Eye (tissue), 1 donor: Measurements from ENCODE around the gene GATM.
A peak's percentile ranks its signal among the peaks of the same experiment; 100 is the strongest.
"Not testable (repeated sequence)": the region's sequence is repeated elsewhere in the genome, so short reads cannot be mapped to it uniquely, and the experiment has no call there.

Source experiments
- DNase-seq: peaks from one replicate; pipeline ENCODE4 v3.0.0-alpha.2; 2015

Gene GATM

DNA sequence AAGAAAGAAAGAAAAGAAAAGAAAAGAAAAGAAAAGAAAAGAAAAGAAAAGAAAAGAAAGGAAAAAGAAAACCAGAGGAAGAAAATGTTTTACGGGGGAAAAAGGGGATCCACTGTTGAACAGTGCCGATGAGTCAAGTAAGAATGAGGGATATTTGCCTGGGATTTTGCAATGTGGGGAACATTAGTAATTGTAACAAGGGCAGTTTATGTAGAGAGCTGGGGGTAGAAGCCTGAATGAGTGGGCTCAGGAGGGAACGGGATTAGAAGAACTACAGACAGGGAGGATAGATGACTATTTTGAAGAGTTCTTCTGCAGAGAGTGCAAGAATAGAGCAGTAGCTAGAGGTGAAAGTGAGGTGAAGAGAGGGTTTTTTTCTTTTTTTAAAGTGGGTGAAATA lies 28.7 kb downstream of the GATM start:
- DNase-seq: no peak

DNA sequence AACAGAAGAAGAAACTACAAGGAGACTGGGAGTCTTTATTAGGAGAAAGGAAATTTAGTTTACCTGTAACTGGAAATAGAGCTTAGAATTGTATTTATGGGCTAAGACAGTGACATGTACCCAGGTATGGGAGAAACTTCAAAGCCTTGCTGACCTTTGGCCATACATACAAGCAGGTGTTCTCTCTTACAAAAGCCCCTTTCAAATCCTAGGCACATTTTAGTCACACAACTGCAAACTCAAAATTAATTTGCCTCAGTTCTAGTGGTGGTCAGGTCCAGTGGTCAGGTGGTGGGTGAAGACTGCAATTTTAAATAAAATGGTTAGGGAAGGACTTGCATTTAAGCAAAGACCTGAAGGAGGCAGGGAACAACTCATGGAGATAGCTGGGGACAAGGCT lies 30.4 kb downstream of the GATM start:
- no peak for DNase-seq

DNA sequence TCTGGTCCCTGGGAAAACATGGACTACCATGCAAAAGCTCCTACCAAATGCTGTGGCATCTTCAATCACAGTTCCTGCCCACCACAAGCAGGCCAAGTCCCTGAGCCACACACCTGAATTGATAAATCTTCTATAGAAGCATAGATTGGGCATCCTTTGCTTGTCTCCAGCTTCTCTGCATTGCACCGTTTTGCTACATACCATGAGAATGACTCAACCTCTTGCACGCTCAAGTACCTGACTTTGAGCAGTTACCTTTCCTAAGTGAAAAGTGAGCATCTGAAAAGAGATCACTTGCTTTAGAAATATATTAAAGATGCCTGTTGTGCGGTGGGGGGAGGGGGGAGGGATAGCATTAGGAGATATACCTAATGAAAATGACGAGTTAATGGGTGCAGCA lies 31.3 kb downstream of the GATM start:
- DNase-seq: no peak

DNA sequence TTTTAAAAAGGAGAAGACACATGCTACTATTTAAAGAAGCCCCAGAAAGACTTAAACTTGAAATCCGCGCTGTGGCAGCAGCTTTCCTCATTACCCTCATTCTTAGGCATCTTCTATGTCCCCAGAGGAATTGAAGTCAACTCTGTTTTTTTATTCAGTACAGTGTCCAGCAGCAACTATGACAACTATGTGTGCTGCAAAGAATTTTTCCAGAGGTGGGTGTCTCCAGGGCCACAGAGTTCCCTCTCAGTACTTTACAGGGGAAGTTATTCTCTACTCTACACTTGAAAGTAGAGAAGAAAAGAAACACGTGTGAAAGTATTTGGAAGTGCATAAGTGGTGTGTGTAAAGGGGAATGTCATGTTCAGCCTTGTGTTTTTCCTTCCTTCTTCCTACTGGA lies 32.0 kb downstream of the GATM start:
- DNase-seq: no peak

DNA sequence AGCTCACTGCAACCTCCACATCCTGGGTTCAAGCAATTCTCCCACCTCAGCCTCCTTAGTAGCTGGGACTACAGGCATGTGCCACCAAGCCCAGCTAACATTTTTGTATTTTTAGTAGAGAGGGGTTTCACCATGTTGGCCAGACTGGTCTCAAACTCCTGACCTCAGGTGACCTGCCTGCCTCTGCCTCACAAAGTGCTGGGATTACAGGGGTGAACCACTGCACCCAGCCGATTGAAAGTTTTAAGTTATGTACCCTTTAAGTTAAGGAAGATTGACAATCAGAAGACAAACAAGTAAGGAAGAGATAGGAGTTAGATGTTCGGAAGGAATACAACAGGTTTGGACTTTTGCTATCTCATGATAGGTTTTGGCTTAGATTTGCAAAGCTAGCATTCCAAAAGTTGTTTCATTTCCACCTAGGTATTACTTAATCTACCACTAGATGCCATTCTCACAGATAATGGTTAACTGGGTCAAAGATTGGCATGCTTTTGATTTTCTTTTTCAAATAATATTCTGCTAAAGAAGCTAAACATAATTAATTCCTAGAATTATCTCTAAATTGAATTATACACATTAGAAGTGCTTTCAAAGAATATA lies 35.0 kb downstream of the GATM start:
- no peak for DNase-seq

DNA sequence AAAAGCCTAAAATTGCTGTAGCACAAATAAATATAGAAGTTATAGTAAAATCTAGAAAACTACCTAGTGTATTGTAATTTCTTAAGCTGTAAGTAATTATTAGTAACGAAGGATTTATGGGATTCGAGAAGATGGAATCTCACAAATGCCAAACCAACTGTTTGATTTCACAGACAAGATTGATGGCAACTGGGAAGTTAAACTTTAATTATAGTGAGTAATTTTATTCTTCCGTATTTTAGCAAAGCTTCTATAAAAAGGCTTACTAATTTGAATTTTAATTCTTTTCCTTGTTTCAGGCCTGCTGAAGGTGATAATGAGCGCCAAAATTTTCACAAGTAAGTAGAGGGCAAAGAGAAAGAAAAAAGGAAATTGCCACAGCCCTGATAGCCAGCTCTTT lies 36.6 kb downstream of the GATM start:
- DNase-seq: no peak

DNA sequence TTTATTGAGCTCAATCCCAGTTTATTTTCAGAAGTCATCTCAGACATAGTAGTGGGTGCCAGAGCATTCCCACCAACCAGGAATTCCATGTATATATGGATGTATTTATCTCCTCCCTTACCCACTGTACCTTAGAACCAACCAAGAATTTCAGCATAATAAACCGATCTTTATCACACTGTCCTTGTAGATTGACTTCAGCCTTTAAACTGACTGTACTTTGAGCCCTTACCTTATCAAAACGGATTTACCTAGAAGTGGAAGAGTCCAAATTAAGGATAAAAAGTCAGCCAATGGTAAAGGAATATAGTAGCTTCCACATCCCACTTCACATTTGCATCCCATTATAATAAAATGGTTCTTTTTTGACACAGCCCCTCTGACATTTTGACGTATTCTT lies 37.9 kb downstream of the GATM start:
- DNase-seq: no peak

DNA sequence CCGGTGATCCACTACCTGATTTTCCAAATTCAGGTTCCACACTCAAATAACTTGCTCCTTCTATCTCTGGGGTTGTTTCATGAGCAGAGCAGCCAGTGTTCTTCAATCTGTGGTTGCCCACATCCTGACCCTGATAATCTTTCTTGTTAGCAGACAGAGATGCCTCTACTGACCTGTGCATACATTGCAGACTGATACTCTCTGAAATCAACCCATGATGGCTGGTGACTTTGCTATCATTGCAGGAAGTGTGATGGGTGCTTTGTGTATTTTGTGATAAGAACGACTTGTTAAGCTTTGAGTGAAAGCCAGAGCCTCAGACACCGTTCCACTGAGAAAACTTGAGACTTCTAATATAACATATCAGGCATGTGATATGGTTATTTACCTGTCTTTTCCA lies 39.9 kb downstream of the GATM start:
- DNase-seq: no peak

DNA sequence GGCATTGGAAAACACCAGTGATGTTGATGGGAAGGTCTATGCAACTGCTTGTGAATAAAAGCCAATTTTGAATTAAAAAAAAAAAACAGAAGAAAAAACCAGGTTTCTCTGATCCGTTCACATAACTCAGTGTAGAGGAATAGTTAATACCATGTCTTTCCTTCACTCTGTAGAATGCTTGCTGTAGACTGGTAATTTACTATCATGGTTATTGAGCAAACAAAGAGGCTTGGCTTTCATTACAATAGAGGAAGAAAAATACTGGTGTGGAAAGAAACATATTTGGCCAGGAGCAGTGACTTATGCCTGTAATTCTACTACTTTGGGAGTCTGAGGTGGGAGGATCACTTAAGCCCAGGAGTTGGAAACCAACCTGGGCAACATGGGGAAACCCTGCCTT lies 41.1 kb downstream of the GATM start:
- DNase-seq: no peak

DNA sequence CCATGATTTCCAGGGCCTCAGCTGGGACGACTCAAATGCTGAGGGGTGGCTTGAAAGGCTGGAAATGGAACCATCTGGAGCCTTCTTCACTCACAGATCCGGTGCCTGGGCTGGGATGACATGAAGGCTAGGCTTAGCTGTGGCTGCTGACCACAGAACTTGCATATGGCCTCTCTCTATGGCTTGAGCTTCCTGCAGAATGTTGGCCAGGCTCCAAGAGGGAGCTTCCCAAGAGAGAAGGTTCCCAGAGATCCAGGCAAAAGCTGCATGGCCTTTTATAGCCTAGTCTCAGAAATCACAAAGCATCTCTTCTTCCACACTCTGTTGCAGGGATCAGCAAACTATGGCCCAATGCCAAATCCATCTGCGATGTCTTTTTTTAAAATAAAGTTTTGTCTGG lies 44.8 kb downstream of the GATM start:
- DNase-seq: peak; percentile 44

DNA sequence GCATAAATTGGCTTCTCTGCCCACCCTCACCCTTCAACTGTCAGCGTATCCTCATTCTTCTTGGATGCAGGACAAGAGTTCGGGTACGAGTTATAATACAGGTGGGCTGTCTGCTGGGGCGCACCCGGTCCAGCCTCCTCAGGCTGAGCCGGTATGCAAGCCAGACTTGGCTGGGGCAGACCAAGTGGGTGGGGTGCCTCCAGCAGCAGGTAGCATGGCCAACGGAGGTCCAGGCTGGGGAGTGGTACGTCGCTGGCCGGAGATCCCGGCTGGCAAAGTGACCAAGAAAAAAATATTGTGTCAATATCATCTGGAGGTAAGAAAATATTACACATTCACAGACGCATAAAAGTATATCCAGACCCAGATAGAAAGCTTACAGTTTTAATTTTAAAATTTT lies 45.6 kb downstream of the GATM start:
- no peak for DNase-seq

DNA sequence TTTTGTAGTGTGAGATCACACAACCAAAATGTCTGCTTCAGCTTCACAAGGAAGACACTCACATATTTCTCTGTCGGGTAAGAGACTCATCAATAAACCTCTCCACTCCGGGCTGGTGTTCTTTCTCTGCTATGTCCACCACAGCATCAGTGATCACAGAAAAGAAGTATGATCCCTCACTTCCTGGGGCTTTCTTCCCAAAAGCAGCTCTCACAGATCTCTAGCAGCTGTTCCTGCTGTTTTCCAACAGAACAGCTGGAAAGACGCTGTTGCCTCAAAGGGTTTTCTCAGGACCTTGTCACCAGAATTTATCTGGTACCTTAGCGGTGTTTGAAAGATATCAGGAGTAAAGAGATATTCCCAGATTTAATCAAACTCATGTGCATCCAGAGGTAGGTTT lies 46.4 kb downstream of the GATM start:
- DNase-seq: peak; percentile 13

DNA sequence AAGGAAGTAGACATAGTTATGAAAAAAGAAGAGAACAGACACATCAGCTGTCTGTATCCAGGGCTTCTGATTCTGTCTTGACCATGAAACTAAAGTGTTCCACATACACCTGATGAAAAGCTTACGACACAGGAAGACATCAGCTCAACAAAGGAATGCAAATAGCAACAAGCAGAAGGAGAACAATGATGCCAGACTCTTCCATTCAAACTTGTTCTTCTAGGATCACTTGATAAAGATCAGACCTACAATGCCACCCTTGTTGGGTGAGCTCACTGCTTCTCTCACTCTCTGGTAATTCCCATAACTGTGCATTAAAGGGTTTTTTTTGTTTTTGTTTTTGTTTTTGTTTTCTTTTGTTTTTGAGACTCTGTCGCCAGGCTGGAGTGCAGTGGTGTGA lies 49.7 kb downstream of the GATM start:
- DNase-seq: no peak

DNA sequence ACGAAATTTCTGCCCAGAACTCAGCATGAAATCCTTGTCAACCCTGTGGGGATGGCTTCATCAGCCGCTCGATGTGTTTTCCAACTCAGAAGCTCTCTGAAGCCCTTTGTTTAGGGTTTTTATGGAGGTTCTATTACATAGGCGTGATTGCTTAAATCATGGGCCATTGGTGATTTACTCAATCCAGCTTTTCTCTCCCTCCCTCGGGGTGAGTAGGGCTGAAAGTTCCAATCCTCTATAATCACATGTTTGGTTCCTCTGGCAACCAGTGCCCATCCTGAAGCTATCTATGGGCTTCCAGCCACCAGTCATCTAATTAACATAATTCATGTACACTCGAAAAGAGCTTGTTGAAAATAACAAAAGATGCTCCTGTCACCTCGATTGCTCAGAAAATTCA lies 51.6 kb downstream of the GATM start:
- peak; percentile 35 for DNase-seq

DNA sequence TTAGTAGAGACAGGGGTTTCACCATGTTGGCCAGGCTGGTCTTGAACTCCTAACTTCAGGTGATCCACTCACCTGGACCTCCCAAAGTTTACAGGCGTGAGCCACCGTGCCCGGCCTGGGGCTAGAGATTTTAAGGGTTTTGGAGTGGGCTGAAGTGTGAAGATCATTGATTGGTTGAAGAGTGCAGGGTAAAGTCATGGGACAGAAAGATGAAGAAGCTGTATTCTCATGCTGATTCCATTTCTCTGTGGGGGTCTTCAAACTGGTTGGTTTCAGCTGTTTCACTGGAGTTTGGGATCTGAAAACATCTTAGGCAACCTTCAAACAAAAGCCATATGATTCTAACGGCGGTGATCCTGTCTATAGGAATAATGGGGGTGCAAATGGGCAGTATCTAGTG lies 52.1 kb downstream of the GATM start:
- no peak for DNase-seq

DNA sequence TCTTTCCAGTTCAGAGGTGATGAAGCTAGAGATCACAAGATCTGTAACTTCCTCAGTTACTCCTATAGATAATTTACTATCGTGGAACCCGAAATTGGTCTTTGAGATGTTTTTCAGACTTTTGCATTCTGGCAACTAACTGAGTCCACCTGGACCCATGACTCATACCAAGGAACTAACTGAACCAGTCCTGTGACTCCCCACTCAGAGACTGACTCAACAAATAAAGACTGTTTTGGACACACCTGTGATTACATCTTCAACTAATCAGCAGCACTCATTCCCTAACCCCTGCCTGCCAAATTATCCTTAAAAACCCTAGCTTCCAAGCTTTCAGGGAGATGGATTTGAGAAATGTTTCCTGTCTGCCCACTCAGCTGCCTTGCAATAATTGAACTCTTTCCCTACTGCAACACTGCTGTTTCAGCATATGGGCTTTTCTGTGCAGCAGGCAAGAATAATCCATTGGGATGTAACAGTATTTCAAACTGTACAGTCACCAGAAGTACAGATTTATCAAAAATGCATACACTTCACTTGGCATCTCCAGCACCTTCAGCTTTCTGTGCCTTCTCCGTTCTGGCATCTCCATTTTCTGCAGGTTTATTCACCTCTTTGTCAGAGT lies 57.7 kb downstream of the GATM start:
- no peak for DNase-seq

DNA sequence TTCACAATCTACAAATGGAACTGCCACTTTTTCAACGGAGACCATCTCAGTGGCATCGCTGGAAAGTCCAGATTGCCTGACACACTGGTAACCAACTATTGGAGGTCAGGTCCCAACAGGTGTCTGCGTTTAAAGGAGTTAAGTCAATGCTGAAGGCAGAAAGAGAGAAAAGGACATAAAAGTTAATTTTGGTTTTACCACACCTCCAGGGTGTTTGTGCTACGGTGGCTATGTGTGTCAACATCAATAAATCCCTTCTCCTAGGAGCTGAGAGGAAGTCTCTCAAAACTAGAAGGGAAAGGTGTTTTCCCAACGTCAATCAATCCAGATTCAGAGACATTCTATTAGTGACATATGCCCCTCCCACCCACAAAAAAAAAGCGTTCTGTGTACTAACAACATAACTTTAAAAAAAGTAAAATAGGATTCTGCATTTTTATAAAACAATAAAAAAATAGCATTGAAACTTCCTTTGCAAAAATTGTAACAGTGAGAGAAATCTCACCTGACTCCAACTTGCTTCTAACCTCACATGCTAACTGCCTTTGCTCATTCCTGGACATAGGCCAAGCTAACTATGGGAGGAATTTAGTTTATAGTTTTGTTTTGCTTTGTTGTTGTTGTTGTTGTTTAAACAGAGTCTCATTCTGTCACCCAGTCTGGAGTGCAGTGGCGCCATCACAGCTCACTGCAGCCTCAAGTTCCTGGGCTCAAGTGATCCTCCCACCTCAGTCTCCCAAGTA lies 58.7 kb downstream of the GATM start:
- DNase-seq: no peak

DNA sequence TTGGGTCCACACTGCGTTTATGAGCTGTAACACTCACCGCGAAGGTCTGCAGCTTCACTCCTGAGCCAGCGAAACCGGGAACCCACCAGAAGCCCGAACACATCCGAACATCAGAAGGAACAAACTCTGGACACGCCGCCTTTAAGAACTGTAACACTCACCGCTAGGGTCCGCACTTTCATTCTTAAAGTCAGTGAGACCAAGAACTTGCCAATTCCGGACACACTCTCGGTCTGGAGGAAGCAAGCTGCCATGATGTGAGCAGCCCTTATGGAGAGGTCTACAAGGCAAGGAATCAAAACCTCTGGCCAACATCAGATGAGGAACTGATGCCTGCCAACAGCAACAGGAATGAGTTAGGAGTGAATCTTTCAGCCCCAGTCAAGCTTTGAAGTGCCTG lies 63.4 kb downstream of the GATM start:
- DNase-seq: peak; percentile 8

DNA sequence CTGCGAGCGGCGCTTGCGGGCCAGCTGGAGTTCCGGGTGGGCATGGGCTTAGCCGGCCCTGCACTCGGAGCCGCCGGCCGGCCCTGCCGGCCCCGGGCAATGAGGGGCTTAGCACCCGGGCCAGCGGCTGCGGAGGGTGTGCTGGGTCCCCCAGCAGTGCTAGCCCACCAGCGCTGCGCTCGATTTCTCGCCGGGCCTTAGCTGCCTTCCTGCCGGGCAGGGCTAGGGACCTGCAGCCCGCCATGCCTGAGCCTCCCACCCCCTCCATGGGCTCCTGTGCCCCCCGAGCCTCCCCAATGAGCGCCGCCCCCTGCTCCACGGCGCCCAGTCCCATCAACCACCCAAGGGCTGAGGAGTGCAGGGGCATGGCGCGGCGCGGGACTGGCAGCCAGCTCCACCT lies 64.2 kb downstream of the GATM start:
- not testable (repeated sequence) for DNase-seq
